ENCODE data around the gene DMC1.
"Not testable (repeated sequence)": the region's sequence is repeated elsewhere in the genome, so short reads cannot be mapped to it uniquely, and the experiment has no call there.

DMC1 gene

GRCh38 chr22:38569972-38570778 is at the start of gene DMC1:
Gene DMC1, minus strand, starts transcription at chr22:38570183. Its CDS starts 1,927 bp downstream, at chr22:38568256.
- DNase-seq: peak; percentile 97

- no peak for DNase-seq
Measured at GRCh38 chr22:38618682-38619081, 48.7 kb upstream of the DMC1 start.

- no peak for DNase-seq
Measured at GRCh38 chr22:38618258-38618657, 48.3 kb upstream of the DMC1 start.

GRCh38 chr22:38615064-38615405 is 45.1 kb upstream of the DMC1 start:
- not testable (repeated sequence) for DNase-seq

GRCh38 chr22:38614332-38615063 is 44.5 kb upstream of the DMC1 start:
- DNase-seq: no peak

GRCh38 chr22:38613588-38613987 is 43.6 kb upstream of the DMC1 start:
- no peak for DNase-seq

GRCh38 chr22:38612217-38613006 is 42.4 kb upstream of the DMC1 start:
- DNase-seq: no peak

GRCh38 chr22:38611559-38611958 is 41.6 kb upstream of the DMC1 start:
- no peak for DNase-seq

GRCh38 chr22:38610234-38610633 is 40.3 kb upstream of the DMC1 start:
- no peak for DNase-seq

GRCh38 chr22:38608992-38609750 is 39.2 kb upstream of the DMC1 start:
- DNase-seq: no peak

GRCh38 chr22:38607680-38608079 is 37.7 kb upstream of the DMC1 start:
- no peak for DNase-seq

- no peak for DNase-seq
Measured at GRCh38 chr22:38602166-38602565, 32.2 kb upstream of the DMC1 start.

- DNase-seq: no peak
Measured at GRCh38 chr22:38601221-38601764, 31.3 kb upstream of the DMC1 start.

- DNase-seq: no peak
Measured at GRCh38 chr22:38599466-38599865, 29.5 kb upstream of the DMC1 start.

GRCh38 chr22:38582923-38583322 is 12.9 kb upstream of the DMC1 start:
- DNase-seq: not testable (repeated sequence)

GRCh38 chr22:38578505-38578904 is 8.5 kb upstream of the DMC1 start:
- no peak for DNase-seq

GRCh38 chr22:38572065-38572464 is 2.1 kb upstream of the DMC1 start:
- no peak for DNase-seq

- no peak for DNase-seq
Measured at GRCh38 chr22:38570779-38571364, 889 bp upstream of the DMC1 start.

- no peak for DNase-seq
Measured at GRCh38 chr22:38569181-38569971, 607 bp downstream of the DMC1 start.

- no peak for DNase-seq
Measured at GRCh38 chr22:38567531-38568285, 2.3 kb downstream of the DMC1 start.
